ENCODE measurements around the gene YKT6.

Gene YKT6

GRCh38 chr7:44240983-44241510, 40.3 kb downstream of the YKT6 start:
- H3K14ac ChIP-seq (ENCODE audit: low read length), result no peak overlapping the region

GRCh38 chr7:44242091-44242490, 41.3 kb downstream of the YKT6 start:
- peak overlapping the region; percentile 3 for H2AK5ac ChIP-seq (ENCODE audit: low read depth, low read length)
- H3K27me3 ChIP-seq (ENCODE audit: control insufficient read depth in 3 of 3, insufficient read depth in 3 of 3, low read depth in 1 of 3, low read length in 3 of 3), result peaks cover 0 to 19% (median 0%) of the 10 kb centered on the region in 3 experiments
- peaks cover 0 to 2% of the 10 kb centered on the region in 2 donors for H3K9me3 ChIP-seq (replicated peaks in 1 of 2; ENCODE audit: control insufficient read depth in 2 of 2, insufficient read depth in 1 of 2, low read depth in 1 of 2, low read length in 2 of 2)
- H3K9ac ChIP-seq (ENCODE audit: low read depth, low read length, poor library complexity), result no peak overlapping the region
- H3K14ac ChIP-seq (ENCODE audit: low read length), result peak overlapping the region; percentile 42
- peak overlapping the region; percentile 30 for H3K23ac ChIP-seq (ENCODE audit: low read depth, low read length, poor library complexity)
- no peak overlapping the region for H3K4ac ChIP-seq (ENCODE audit: low read length)
- no peaks in the 10 kb centered on the region for H3K36me3 ChIP-seq (replicated peaks in 1 of 2; ENCODE audit: control insufficient read depth in 2 of 2, insufficient read depth in 2 of 2, low read length in 2 of 2)
- H2BK12ac ChIP-seq (ENCODE audit: low read length), result peak overlapping the region; percentile 67
- H3K4me3 ChIP-seq (ENCODE audit: low read length in 2 of 2), result no peak overlapping the region
- H4K8ac ChIP-seq (ENCODE audit: low read depth, low read length), result no peak overlapping the region
- H3K27ac ChIP-seq (replicated peaks; ENCODE audit: low read length), result no peak overlapping the region
- no peak overlapping the region for H2BK5ac ChIP-seq (ENCODE audit: low read length)
- DNase-seq (ENCODE audit: low spot score), result no peak
- no peak overlapping the region for H2BK120ac ChIP-seq (ENCODE audit: low read depth, low read length)
- no peak overlapping the region for H2AFZ ChIP-seq (ENCODE audit: low read length)
- no CpG with 5 or more reads among the region's 10 CpGs for WGBS, 2 donors (ENCODE audit: extremely low coverage in 2 of 2, insufficient read length in 2 of 2, insufficient replicate concordance in 1 of 2)
- H2BK15ac ChIP-seq (ENCODE audit: low read length), result peak overlapping the region; percentile 66
- H4K91ac ChIP-seq (ENCODE audit: low read depth, low read length, poor library complexity), result no peak overlapping the region
- H3K79me1 ChIP-seq (ENCODE audit: low read depth, low read length), result no peaks in the 10 kb centered on the region
- H3K4me2 ChIP-seq (ENCODE audit: insufficient read depth, low read length, poor library complexity, severe bottlenecking), result no peak overlapping the region
- no peaks in the 10 kb centered on the region for H3K4me1 ChIP-seq (ENCODE audit: control insufficient read depth in 2 of 2, insufficient read depth in 1 of 2, low read depth in 1 of 2, low read length in 2 of 2)
- no peak overlapping the region for H3K18ac ChIP-seq (ENCODE audit: low read length)

More at GRCh38 chr7:44240983-44241510, 40.3 kb downstream of the YKT6 start:
- H2BK120ac ChIP-seq (ENCODE audit: low read depth, low read length), result peak overlapping the region; percentile 65
- H3K4me1 ChIP-seq (ENCODE audit: control insufficient read depth in 2 of 2, insufficient read depth in 1 of 2, low read depth in 1 of 2, low read length in 2 of 2), result peaks cover 2 to 4% of the 10 kb centered on the region in 2 donors
- DNase-seq (ENCODE audit: low spot score), result peak; percentile 68
- no peaks in the 10 kb centered on the region for H3K36me3 ChIP-seq (replicated peaks in 1 of 2; ENCODE audit: control insufficient read depth in 2 of 2, insufficient read depth in 2 of 2, low read length in 2 of 2)
- no peak overlapping the region for H2BK12ac ChIP-seq (ENCODE audit: low read length)
- H3K4ac ChIP-seq (ENCODE audit: low read length), result no peak overlapping the region
- no peak overlapping the region for H3K4me3 ChIP-seq (ENCODE audit: low read length in 2 of 2)
- no peak overlapping the region for H4K91ac ChIP-seq (ENCODE audit: low read depth, low read length, poor library complexity)
- H3K9ac ChIP-seq (ENCODE audit: low read depth, low read length, poor library complexity), result no peak overlapping the region
- no peak overlapping the region for H3K27ac ChIP-seq (replicated peaks; ENCODE audit: low read length)
- peak overlapping the region; percentile 95 for H2AFZ ChIP-seq (ENCODE audit: low read length)
- H4K8ac ChIP-seq (ENCODE audit: low read depth, low read length), result no peak overlapping the region
- H3K9me3 ChIP-seq (replicated peaks in 1 of 2; ENCODE audit: control insufficient read depth in 2 of 2, insufficient read depth in 1 of 2, low read depth in 1 of 2, low read length in 2 of 2), result no peaks in the 10 kb centered on the region
- no CpG with 5 or more reads among the region's 10 CpGs for WGBS, 2 donors (ENCODE audit: extremely low coverage in 2 of 2, insufficient read length in 2 of 2, insufficient replicate concordance in 1 of 2)
- peaks cover 0 to 29% (median 0%) of the 10 kb centered on the region in 3 experiments for H3K27me3 ChIP-seq (ENCODE audit: control insufficient read depth in 3 of 3, insufficient read depth in 3 of 3, low read depth in 1 of 3, low read length in 3 of 3)
- no peak overlapping the region for H3K23ac ChIP-seq (ENCODE audit: low read depth, low read length, poor library complexity)
- H3K4me2 ChIP-seq (ENCODE audit: insufficient read depth, low read length, poor library complexity, severe bottlenecking), result no peak overlapping the region
- peak overlapping the region; percentile 53 for H3K18ac ChIP-seq (ENCODE audit: low read length)
- H3K79me1 ChIP-seq (ENCODE audit: low read depth, low read length), result no peaks in the 10 kb centered on the region
- no peak overlapping the region for H2BK5ac ChIP-seq (ENCODE audit: low read length)
- H2AK5ac ChIP-seq (ENCODE audit: low read depth, low read length), result no peak overlapping the region
- no peak overlapping the region for H2BK15ac ChIP-seq (ENCODE audit: low read length)

- H3K4me1 ChIP-seq (ENCODE audit: control insufficient read depth in 2 of 2, insufficient read depth in 1 of 2, low read depth in 1 of 2, low read length in 2 of 2), result no peaks in the 10 kb centered on the region
Measured at GRCh38 chr7:44244282-44244681, 43.5 kb downstream of the YKT6 start.

GRCh38 chr7:44246396-44247113, 45.8 kb downstream of the YKT6 start:
- H3K27ac ChIP-seq (replicated peaks; ENCODE audit: low read length), result no peak overlapping the region
- H2BK15ac ChIP-seq (ENCODE audit: low read length), result no peak overlapping the region
- H2AK5ac ChIP-seq (ENCODE audit: low read depth, low read length), result peak overlapping the region; percentile 97
- H3K23ac ChIP-seq (ENCODE audit: low read depth, low read length, poor library complexity), result peak overlapping the region; percentile 16
- peaks cover 2% of the 10 kb centered on the region for H3K79me1 ChIP-seq (ENCODE audit: low read depth, low read length)
- no peak overlapping the region for H2BK12ac ChIP-seq (ENCODE audit: low read length)
- H3K4me1 ChIP-seq (ENCODE audit: control insufficient read depth in 2 of 2, insufficient read depth in 1 of 2, low read depth in 1 of 2, low read length in 2 of 2), result no peaks in the 10 kb centered on the region
- H3K4ac ChIP-seq (ENCODE audit: low read length), result no peak overlapping the region
- H2AFZ ChIP-seq (ENCODE audit: low read length), result no peak overlapping the region
- peak overlapping the region; percentile 53 for H2BK5ac ChIP-seq (ENCODE audit: low read length)
- peak overlapping the region in 1 of 2 donors; percentile 31 for H3K4me3 ChIP-seq (ENCODE audit: low read length in 2 of 2)
- H3K36me3 ChIP-seq (replicated peaks in 1 of 2; ENCODE audit: control insufficient read depth in 2 of 2, insufficient read depth in 2 of 2, low read length in 2 of 2), result no peaks in the 10 kb centered on the region
- peak overlapping the region; percentile 36 for H2BK120ac ChIP-seq (ENCODE audit: low read depth, low read length)
- no CpG with 5 or more reads among the region's 7 CpGs for WGBS, 2 donors (ENCODE audit: extremely low coverage in 2 of 2, insufficient read length in 2 of 2, insufficient replicate concordance in 1 of 2)
- H4K8ac ChIP-seq (ENCODE audit: low read depth, low read length), result peak overlapping the region; percentile 19
- peak overlapping the region; percentile 12 for H3K14ac ChIP-seq (ENCODE audit: low read length)
- H3K4me2 ChIP-seq (ENCODE audit: insufficient read depth, low read length, poor library complexity, severe bottlenecking), result no peak overlapping the region
- peaks cover 0 to 17% (median 0%) of the 10 kb centered on the region in 3 experiments for H3K27me3 ChIP-seq (ENCODE audit: control insufficient read depth in 3 of 3, insufficient read depth in 3 of 3, low read depth in 1 of 3, low read length in 3 of 3)
- peak overlapping the region; percentile 71 for H3K9ac ChIP-seq (ENCODE audit: low read depth, low read length, poor library complexity)
- H3K18ac ChIP-seq (ENCODE audit: low read length), result peak overlapping the region; percentile 38
- H3K9me3 ChIP-seq (replicated peaks in 1 of 2; ENCODE audit: control insufficient read depth in 2 of 2, insufficient read depth in 1 of 2, low read depth in 1 of 2, low read length in 2 of 2), result peaks cover 0 to 5% of the 10 kb centered on the region in 2 donors
- no peak overlapping the region for H4K91ac ChIP-seq (ENCODE audit: low read depth, low read length, poor library complexity)
- DNase-seq (ENCODE audit: low spot score), result no peak

More at GRCh38 chr7:44244282-44244681, 43.5 kb downstream of the YKT6 start:
- no peak overlapping the region for H3K4me2 ChIP-seq (ENCODE audit: insufficient read depth, low read length, poor library complexity, severe bottlenecking)
- no peaks in the 10 kb centered on the region for H3K36me3 ChIP-seq (replicated peaks in 1 of 2; ENCODE audit: control insufficient read depth in 2 of 2, insufficient read depth in 2 of 2, low read length in 2 of 2)
- peaks cover under 1% of the 10 kb centered on the region for H3K79me1 ChIP-seq (ENCODE audit: low read depth, low read length)
- DNase-seq (ENCODE audit: low spot score), result peak; percentile 17
- H3K14ac ChIP-seq (ENCODE audit: low read length), result peak overlapping the region; percentile 75
- no peak overlapping the region for H3K4me3 ChIP-seq (ENCODE audit: low read length in 2 of 2)
- no peak overlapping the region for H3K27ac ChIP-seq (replicated peaks; ENCODE audit: low read length)
- H3K4ac ChIP-seq (ENCODE audit: low read length), result no peak overlapping the region
- H3K23ac ChIP-seq (ENCODE audit: low read depth, low read length, poor library complexity), result peak overlapping the region; percentile 77
- H3K9ac ChIP-seq (ENCODE audit: low read depth, low read length, poor library complexity), result no peak overlapping the region
- no CpG with 5 or more reads among the region's 8 CpGs for WGBS, 2 donors (ENCODE audit: extremely low coverage in 2 of 2, insufficient read length in 2 of 2, insufficient replicate concordance in 1 of 2)
- H2BK12ac ChIP-seq (ENCODE audit: low read length), result no peak overlapping the region
- H2AFZ ChIP-seq (ENCODE audit: low read length), result no peak overlapping the region
- H3K27me3 ChIP-seq (ENCODE audit: control insufficient read depth in 3 of 3, insufficient read depth in 3 of 3, low read depth in 1 of 3, low read length in 3 of 3), result peaks cover 0 to 10% (median 0%) of the 10 kb centered on the region in 3 experiments
- no peak overlapping the region for H2BK120ac ChIP-seq (ENCODE audit: low read depth, low read length)
- no peak overlapping the region for H4K8ac ChIP-seq (ENCODE audit: low read depth, low read length)
- H2BK15ac ChIP-seq (ENCODE audit: low read length), result peak overlapping the region; percentile 47
- peak overlapping the region; percentile 47 for H2BK5ac ChIP-seq (ENCODE audit: low read length)
- peaks cover 0 to 3% of the 10 kb centered on the region in 2 donors for H3K9me3 ChIP-seq (replicated peaks in 1 of 2; ENCODE audit: control insufficient read depth in 2 of 2, insufficient read depth in 1 of 2, low read depth in 1 of 2, low read length in 2 of 2)
- H4K91ac ChIP-seq (ENCODE audit: low read depth, low read length, poor library complexity), result no peak overlapping the region
- H2AK5ac ChIP-seq (ENCODE audit: low read depth, low read length), result peak overlapping the region; percentile 71
- H3K18ac ChIP-seq (ENCODE audit: low read length), result peak overlapping the region; percentile 77

Data from neuronal stem cell (in vitro differentiated cells).